Spleen (tissue), 7 donors: ENCODE data around the gene SMARCA1.

Source experiments
- CTCF ChIP-seq, 11 experiments: fragments of 200-600 bp in 7 of 11; fragments of 450-650 bp in 4 of 11; sonication (generic) in 4 of 11; IDR thresholded peaks in 8 of 11; conservative IDR thresholded peaks in 3 of 11; 1 replicate in 7 of 11; 2 replicates in 4 of 11; pipeline versions ENCODE4 v1.4.0 to v1.8.0; 2016 to 2021; ENCODE audit warnings: antibody characterized with exemption in 11 of 11, inconsistent platforms in 4 of 11, mild to moderate bottlenecking in 1 of 11
- POLR2A ChIP-seq, 3 donors: fragments of 450-650 bp; IDR thresholded peaks; one replicate each; pipeline ENCODE4 v1.5.1; 2017; ENCODE audit warnings: antibody characterized with exemption in 3 of 3, mild to moderate bottlenecking in 1 of 3
- donor health status: DM: no; HTN: no; CAD: no; lungs with moderate emphysema.
- donor health status: DM: no; HTN: no; CAD: no.
- donor health status: DM: no; HTN: no; CAD: no.

- no peak for TF ChIP-seq CTCF (IDR thresholded peaks at IDR 0.05 in 8 of 11, conservative IDR thresholded peaks at IDR 0.05 in 3 of 11)
- no peak for TF ChIP-seq POLR2A (IDR thresholded peaks at IDR 0.05)
Measured at GRCh38 chrX:129534816-129535578, 11.7 kb upstream of the SMARCA1 start.
